HG03439 (cell line): ENCODE data around the gene PDS5B.
"Not testable (repeated sequence)": the region's sequence is repeated elsewhere in the genome, so short reads cannot be mapped to it uniquely, and the experiment has no call there.

Source experiments
- ATAC-seq: cut with Tn5 transposase; IDR thresholded peaks from one replicate; pipeline ENCODE4 v1.9.1; 2021; ENCODE audit warnings: mild to moderate bottlenecking, moderate library complexity; ENCODE audit not compliant: unreplicated experiment

Gene PDS5B, protein sequence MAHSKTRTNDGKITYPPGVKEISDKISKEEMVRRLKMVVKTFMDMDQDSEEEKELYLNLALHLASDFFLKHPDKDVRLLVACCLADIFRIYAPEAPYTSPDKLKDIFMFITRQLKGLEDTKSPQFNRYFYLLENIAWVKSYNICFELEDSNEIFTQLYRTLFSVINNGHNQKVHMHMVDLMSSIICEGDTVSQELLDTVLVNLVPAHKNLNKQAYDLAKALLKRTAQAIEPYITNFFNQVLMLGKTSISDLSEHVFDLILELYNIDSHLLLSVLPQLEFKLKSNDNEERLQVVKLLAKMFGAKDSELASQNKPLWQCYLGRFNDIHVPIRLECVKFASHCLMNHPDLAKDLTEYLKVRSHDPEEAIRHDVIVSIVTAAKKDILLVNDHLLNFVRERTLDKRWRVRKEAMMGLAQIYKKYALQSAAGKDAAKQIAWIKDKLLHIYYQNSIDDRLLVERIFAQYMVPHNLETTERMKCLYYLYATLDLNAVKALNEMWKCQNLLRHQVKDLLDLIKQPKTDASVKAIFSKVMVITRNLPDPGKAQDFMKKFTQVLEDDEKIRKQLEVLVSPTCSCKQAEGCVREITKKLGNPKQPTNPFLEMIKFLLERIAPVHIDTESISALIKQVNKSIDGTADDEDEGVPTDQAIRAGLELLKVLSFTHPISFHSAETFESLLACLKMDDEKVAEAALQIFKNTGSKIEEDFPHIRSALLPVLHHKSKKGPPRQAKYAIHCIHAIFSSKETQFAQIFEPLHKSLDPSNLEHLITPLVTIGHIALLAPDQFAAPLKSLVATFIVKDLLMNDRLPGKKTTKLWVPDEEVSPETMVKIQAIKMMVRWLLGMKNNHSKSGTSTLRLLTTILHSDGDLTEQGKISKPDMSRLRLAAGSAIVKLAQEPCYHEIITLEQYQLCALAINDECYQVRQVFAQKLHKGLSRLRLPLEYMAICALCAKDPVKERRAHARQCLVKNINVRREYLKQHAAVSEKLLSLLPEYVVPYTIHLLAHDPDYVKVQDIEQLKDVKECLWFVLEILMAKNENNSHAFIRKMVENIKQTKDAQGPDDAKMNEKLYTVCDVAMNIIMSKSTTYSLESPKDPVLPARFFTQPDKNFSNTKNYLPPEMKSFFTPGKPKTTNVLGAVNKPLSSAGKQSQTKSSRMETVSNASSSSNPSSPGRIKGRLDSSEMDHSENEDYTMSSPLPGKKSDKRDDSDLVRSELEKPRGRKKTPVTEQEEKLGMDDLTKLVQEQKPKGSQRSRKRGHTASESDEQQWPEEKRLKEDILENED (N-terminal part only)

DNA sequence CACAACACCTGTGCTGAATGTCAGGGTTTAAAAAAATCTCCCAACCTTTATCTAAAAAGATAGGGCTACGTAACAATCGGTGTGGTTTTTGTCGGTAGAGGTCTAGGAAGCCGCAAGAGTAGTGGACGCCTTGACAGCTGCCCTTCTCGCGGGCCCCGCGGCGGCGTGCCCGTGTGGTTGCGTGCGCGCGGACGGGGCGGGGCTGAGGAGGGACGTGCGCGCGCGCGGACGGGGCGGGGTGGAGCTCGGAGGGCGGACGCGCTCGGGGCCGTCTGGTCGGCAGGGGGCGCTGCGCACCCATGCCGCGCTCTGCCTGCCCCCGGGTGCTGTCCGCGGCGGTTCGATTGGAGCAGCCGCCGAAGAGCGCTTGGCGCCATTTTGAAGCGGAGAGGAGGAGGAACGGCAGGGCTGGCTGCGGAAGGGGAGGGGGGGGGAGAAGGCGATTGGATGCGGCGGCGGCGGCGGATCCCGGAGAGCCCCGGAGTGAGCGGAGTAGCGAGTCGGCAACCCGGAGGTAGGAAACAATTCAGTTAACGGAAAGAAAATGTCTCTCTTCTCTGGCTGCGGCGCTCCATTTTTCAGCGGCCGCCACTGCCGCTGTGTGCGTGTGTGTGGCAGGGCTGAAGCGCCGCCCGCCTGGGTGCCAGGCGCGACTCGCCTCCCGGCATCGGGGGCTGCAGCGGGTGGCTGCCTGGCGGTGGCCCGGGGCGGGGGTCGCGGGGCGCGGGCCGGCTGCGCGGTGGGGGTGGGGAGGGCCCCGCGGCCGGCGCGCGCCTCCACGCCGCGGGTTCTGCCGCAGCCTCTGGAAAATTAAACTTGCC, at the start of gene PDS5B:
TSS of gene PDS5B (plus strand) at position 373 of the 821 bp plus-strand sequence. CDS start 62,321 bp downstream, outside the sequence.
- ATAC-seq: peak; percentile 81

- no peak for ATAC-seq
Observed at GRCh38 chr13:32537580-32538142, 48.6 kb upstream of the PDS5B start.

GRCh38 chr13:32538143-32538620, 48.1 kb upstream of the PDS5B start:
- peak; percentile 82 for ATAC-seq

DNA sequence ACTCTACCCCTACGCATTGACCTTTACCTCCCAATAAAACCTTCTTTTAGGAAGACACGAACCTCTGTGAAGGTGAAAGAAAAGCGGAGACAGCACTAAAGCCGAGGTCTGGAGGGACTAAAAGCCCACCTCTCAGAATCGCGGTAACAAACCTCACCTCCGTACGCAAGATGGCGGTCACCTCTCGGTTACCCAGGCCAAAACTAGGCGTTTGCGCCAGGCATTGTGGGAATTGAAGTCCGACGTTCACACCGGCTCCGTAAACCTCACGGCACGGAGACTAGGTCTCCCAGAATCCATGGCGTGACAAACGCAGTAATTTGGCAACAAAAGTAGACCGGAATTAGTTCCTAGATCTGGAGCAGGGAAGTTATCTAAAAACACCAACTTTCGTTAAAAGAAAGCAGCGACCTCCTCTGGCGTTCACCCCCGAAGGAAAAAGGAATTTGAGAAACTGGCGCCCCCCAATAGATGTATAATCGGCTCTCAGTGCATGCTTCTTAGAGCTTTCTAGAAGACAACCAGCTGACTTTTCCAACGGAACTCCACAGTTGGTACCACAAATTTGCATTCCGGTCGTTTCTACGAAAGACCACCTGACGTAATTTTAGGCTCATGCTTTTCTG, 47.5 kb upstream of the PDS5B start, which contains the start of gene N4BP2L2:
TSS of gene N4BP2L2 (minus strand) at position 175 of the 626 bp plus-strand sequence. CDS start 1,768 bp downstream, outside the sequence.
- ATAC-seq: peak; percentile 98

- no peak for ATAC-seq
Observed at GRCh38 chr13:32542221-32542620, 44.0 kb upstream of the PDS5B start.

DNA sequence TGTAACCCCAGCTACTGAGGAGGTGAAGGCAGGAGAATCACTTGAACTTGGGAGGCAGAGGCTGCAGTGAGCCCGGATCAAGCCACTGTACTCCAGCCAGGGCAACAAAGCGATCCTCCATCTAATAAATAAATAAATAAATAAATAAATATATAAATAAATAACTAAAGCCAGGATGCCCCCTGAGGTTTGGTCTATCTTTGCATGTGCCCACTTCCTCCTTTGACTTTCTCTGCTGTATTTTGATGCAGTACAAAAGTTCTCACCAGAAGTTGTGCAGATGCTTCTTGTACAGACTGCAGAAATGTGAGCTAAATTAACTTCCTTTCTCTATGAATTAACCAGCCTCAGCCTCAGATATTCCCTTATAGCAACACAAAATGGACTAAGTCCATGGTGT, 41.2 kb upstream of the PDS5B start:
- no peak for ATAC-seq

DNA sequence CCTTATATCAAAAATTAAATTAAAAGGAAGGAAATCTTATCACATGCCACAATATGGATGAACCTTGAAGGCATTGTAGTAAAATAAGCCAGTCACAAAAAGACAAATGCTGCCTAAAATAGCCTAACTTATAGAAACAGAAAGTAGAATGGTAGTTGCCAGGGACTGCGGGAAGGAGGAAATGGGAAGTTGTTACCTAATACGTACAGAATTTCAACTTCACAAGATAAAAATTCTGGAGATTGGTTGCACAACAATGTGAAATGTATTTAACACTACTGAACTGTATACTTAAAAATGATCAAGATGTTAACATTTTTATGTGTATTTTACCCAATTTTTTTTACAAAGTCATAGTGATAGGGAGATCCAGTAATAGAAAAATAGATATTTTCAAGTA, 37.4 kb upstream of the PDS5B start:
- no peak for ATAC-seq

DNA sequence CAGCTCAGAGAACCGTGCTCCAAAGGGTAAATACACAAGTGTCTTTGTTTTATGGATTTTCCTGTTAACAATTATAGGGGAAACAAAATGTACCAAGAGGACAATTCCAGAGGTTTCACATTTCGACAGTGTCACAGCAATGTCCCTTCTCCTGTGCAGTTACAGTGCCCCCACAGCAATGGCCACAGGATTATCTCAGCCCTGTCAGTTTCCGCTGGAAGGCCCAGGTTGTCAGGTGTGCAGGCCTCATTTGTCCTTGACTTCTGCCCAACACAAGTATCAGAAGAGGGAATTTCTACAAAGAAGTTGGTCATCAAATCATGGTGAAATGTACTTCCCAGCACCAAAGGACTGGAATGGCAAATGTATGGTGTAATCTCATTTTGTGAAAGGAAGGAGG, 36.5 kb upstream of the PDS5B start:
- ATAC-seq: no peak

DNA sequence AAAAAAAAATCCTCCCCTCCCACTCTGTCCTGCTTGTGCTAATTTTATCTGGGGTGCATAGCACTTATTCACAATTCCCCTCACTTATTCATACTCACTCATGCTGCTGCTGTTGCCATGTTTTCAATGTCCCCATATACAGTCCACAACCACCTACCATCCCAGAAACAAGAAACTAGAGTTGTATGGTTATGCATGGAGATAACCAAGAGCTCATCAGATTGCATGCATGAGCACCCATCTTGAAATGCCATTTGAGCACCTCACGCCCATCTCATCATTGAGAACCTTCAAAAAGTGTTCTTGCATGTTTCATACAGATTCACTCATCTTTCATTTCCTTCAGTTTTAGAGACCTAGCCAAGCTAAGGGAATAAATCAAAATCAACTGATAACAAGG, 32.5 kb upstream of the PDS5B start:
- no peak for ATAC-seq

DNA sequence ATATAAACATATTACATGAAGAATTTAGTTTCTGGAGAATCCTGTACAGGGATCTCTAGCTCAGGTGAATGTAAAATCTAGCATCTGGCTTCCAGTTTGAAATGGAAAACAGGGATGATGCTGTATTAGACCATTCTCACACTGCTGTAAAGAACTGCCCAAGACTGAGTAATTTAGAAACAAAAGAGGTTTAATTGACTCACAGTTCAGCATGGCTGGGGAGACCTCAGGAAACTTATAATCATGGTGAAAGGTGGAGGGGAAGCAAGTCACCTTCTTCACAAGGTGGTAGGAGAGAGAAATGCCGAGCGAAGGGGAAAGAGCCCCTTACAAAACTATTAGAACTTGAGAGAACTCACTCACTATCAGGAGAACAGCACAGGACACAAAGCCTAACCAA, 30.6 kb upstream of the PDS5B start:
- ATAC-seq: no peak

DNA sequence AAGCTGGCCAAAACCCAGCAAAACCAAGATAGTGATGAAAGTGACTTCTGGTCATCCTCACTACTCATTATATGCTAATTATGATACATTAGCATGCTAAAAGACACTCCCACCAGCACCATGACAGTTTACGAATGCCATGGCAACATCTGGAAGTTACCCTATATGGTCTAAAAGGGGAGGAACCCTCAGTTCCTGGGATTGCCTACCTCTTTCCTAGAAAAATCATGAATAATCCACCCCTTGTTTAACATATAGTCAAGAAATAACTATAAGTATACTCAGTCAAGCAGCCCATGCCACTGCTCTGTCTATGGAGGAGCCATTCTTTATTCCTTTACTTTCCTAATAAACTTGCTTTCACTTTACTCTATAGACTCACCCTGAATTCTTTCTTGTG, 25.4 kb upstream of the PDS5B start:
- not testable (repeated sequence) for ATAC-seq

- not testable (repeated sequence) for ATAC-seq
Observed at GRCh38 chr13:32575687-32576086, 10.6 kb upstream of the PDS5B start.

DNA sequence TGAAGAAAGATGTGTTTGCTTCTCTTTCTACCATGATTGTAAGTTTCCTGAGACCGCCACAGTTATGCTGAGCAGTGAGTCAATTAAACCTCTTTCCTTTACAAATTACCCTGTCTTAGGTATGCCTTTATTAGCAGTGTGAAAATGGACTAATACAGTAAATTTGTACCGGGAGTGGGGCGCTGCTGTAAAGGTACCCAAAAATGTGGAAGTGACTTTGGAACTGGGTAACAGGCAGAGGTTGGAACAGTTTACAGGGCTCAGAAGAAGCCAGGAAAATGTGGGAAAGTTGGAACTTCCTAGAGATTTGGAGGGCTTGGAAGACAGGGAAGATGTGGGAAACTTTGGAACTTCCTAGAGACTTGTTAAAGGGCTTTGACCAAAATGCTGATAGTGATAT, 9.2 kb upstream of the PDS5B start:
- no peak for ATAC-seq

- no peak for ATAC-seq
Observed at GRCh38 chr13:32581177-32581786, 5.0 kb upstream of the PDS5B start.

DNA sequence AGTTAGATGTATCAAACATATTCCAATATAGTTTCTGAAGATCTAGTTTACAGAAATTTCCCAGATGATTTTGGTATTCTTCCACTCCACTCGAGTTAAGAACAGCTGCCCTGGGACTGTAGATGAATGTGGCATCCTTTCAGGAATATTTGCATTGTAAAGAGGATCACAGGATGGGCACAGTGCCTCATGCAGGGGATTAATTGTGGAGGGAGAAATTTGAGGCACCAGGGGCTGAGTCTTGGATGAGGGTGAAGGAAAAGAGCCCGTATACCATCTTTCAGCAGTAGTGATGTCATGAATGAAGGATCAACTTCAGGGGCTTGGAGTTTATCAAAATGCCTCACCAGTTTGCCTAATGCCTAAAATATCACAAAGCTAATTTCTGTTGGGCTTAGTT, 4.0 kb upstream of the PDS5B start:
- ATAC-seq: no peak

DNA sequence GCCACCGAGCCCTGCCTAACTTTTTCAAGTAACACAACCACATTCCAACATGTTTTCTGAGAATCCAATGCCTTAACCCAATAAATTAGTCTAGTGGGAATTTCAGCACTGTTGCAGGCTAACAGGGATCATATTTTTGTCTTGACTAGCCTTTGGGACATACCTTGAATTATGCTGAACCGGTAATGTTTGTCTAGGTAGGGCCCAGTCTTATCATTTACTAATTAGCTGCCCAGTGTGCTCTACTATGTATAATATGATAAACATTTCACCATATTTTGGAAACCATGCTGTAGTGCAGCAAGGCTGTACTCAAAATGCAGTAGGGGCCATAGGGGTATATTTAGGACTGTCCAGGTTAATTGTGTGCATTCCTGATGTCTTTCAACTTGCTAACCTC, 3.3 kb upstream of the PDS5B start:
- ATAC-seq: no peak

DNA sequence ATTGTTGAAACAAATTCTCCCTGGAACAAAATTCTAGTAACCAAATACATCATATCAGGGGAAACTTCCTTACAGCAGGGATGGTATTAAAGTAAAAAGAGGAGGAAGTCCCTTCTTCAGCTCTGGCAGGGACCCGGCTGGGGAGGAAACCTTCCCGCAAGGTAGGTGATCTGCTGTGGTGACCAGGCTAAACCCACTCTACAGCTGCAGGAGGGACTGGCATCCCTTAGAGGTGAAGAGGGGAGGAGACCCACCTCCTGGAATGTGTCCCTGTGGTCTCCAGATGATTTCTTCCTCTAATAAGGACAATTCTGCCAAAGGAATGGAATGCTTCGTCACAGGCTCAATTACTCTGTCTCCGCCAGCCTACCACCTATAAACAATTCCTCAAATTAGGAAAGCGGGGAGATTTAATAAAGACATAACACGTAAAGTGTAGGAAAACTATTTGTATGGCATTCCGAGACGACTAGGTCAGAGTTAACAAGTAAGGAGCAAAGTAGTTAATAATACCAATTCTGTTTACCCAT, 637 bp upstream of the PDS5B start:
- no peak for ATAC-seq

GRCh38 chr13:32587011-32587810, 959 bp downstream of the PDS5B start:
- ATAC-seq: peak; percentile 41
